OCI-LY7 (cell line): ENCODE measurements around the gene KLF3. TPM values are rescaled to one million over a fixed set of nuclear protein-coding genes. Genes with fewer than 3 reads are reported as not detected.

ENCODE experiments used
- BruUV-seq: library from RNA; stranded (reverse); fragments of 400-500 nt; replicated peaks from 2 replicates; lab custom pipeline; 2021; lab: Mats Ljungman, UMichigan
- CTCF ChIA-PET: fragments of 300-600 bp; sonication (Branson Sonifier 250); formaldehyde crosslinking; loops from one replicate; lab custom pipeline; 2022; ENCODE audit warnings: antibody characterized with exemption; ENCODE audit not compliant: unreplicated experiment; lab: Charles Lee
- POLR2A ChIA-PET: fragments of 300-600 bp; sonication (Branson Sonifier 250); formaldehyde crosslinking; loops from one replicate; lab custom pipeline; 2022; ENCODE audit warnings: antibody characterized with exemption; lab: Charles Lee
- DNase-seq: peaks from one replicate; pipeline ENCODE4 v3.0.0-alpha.2; 2015; ENCODE audit warnings: low spot score
- H2AFZ ChIP-seq: fragments of 200-600 bp; sonication (generic), shearing (Covaris generic); 2 replicates; pipeline ENCODE4 v1.6.1; 2014; ENCODE audit warnings: mild to moderate bottlenecking, antibody characterized with exemption, low read length, moderate library complexity
- H3K27ac ChIP-seq: fragments of 200-600 bp; sonication (generic); 2 replicates; pipeline ENCODE4 v1.5.1; 2014; ENCODE audit warnings: mixed run types, low read depth, mild to moderate bottlenecking, moderate library complexity, low read length, inconsistent platforms; ENCODE audit not compliant: poor library complexity, severe bottlenecking
- H3K36me3 ChIP-seq: fragments of 200-600 bp; sonication (generic); 2 replicates; pipeline ENCODE4 v1.6.1; 2014; ENCODE audit warnings: mild to moderate bottlenecking, antibody characterized with exemption, low read length, moderate library complexity, mixed read lengths; ENCODE audit not compliant: insufficient read depth
- H3K4me1 ChIP-seq: fragments of 200-600 bp; sonication (generic); 2 replicates; pipeline ENCODE4 v1.5.1; 2014; ENCODE audit warnings: mild to moderate bottlenecking, low read length; ENCODE audit not compliant: insufficient read depth, poor library complexity, severe bottlenecking
- H3K4me2 ChIP-seq: fragments of 200-600 bp; sonication (generic); 2 replicates; pipeline ENCODE4 v1.6.1; 2014; ENCODE audit warnings: mild to moderate bottlenecking, low read length
- H3K4me3 ChIP-seq: fragments of 200-600 bp; sonication (generic); 2 replicates; pipeline ENCODE4 v1.5.1; 2014; ENCODE audit warnings: mild to moderate bottlenecking, low read depth, low read length; ENCODE audit not compliant: poor library complexity, severe bottlenecking
- H3K79me2 ChIP-seq: fragments of 200-600 bp; sonication (generic); 2 replicates; pipeline ENCODE4 v1.6.1; 2016; ENCODE audit warnings: low read depth, mild to moderate bottlenecking, low read length, moderate library complexity, mixed read lengths; ENCODE audit not compliant: insufficient read depth
- H3K9me2 ChIP-seq: fragments of 200-600 bp; sonication (generic); 2 replicates; pipeline ENCODE4 v1.6.1; 2016; ENCODE audit warnings: mild to moderate bottlenecking, low read length, mixed read lengths; ENCODE audit not compliant: insufficient read depth
- H3K9me3 ChIP-seq: fragments of 200-600 bp; sonication (generic); 2 replicates; pipeline ENCODE4 v1.6.1; 2014; ENCODE audit warnings: mild to moderate bottlenecking, mixed run types, low read length, mixed read lengths
- H4K20me1 ChIP-seq: fragments of 200-600 bp; sonication (generic); 2 replicates; pipeline ENCODE4 v1.6.1; 2014; ENCODE audit warnings: mild to moderate bottlenecking, antibody characterized with exemption, low read length, moderate library complexity, mixed read lengths; ENCODE audit not compliant: insufficient read depth
- CTCF ChIP-seq: fragments of 200-600 bp; sonication (generic); conservative IDR thresholded peaks from 2 replicates; pipeline ENCODE4 v1.5.1; 2014; ENCODE audit warnings: mild to moderate bottlenecking, antibody characterized with exemption, low read length, moderate library complexity, mixed read lengths
- EZH2phosphoT487 ChIP-seq: fragments of 200-600 bp; sonication (generic); IDR thresholded peaks from 2 replicates; pipeline ENCODE4 v1.6.1; 2018; ENCODE audit warnings: low read depth, borderline replicate concordance, mild to moderate bottlenecking, mixed run types, antibody characterized with exemption, low read length, moderate library complexity, mixed read lengths
- intact Hi-C: fragments of 100-400 bp; cut with micrococcal nuclease; formaldehyde crosslinking; loops from one replicate; pipeline ENCODE4 v1.10.0; 2022; ENCODE audit not compliant: unreplicated experiment
- total RNA-seq, 2 experiments: library from RNA; depleted of rRNA in 1 of 2; stranded (reverse); fragments of >200 nt in 1 of 2; shearing (Covaris generic) in 1 of 2; gene quantifications; 2 replicates each; pipeline ENCODE4 v1.2.3, GENCODE V29; 2014 to 2022

KLF3 gene
- total RNA-seq, 2 experiments from 2014 or later: 0.09 to 0.23 TPM

- Histone ChIP-seq H3K9me3 (no peaks in the 10 kb centered on the region), H3K4me3 (no peak overlapping the region), H4K20me1 (no peaks in the 10 kb centered on the region), H3K4me1 (peaks cover 9% of the 10 kb centered on the region), H3K4me2 (no peak overlapping the region), H3K79me2 (no peaks in the 10 kb centered on the region), H3K27ac (no peak overlapping the region), H3K9me2 (no peaks in the 10 kb centered on the region), H2AFZ (no peak overlapping the region), H3K36me3 (no peaks in the 10 kb centered on the region)
- CTCF ChIA-PET: no interaction called here
- TF ChIP-seq EZH2phosphoT487 (no peak), CTCF (no peak)
- peak; percentile 16 for DNase-seq
- intact Hi-C loops: no loop called here
- BruUV-seq: no TSS peak
- POLR2A ChIA-PET: interaction anchor here (0.6 to 1.1 kb wide), 2 partner anchors 9 to 191 kb away, joined by 4 read pairs; no protein-coding TSS in a partner anchor
Observed at GRCh38 chr4:38667085-38667893, 3.3 kb downstream of the KLF3 start.

- DNase-seq: no peak
- Histone ChIP-seq H3K36me3 (no peaks in the 10 kb centered on the region), H2AFZ (no peak overlapping the region), H3K9me2 (no peaks in the 10 kb centered on the region), H4K20me1 (no peaks in the 10 kb centered on the region), H3K27ac (no peak overlapping the region), H3K79me2 (no peaks in the 10 kb centered on the region), H3K4me1 (peaks cover 4% of the 10 kb centered on the region), H3K4me2 (no peak overlapping the region), H3K9me3 (no peaks in the 10 kb centered on the region), H3K4me3 (no peak overlapping the region)
- intact Hi-C loops: no loop called here
- ChIA-PET CTCF (no interaction called here), POLR2A (interaction anchor here (0.5 to 0.6 kb wide), 2 partner anchors 24 to 625 kb away, joined by 4 to 7 read pairs; no protein-coding TSS in a partner anchor)
- no TSS peak for BruUV-seq
- TF ChIP-seq EZH2phosphoT487: no peak
Observed at GRCh38 chr4:38668203-38668971, 4.4 kb downstream of the KLF3 start.

GRCh38 chr4:38669208-38669607 is 5.2 kb downstream of the KLF3 start:
- no peaks in the 10 kb centered on the region for H3K9me3 ChIP-seq
- no peak overlapping the region for H3K27ac ChIP-seq
- no peak for DNase-seq
- no peak overlapping the region for H2AFZ ChIP-seq
- POLR2A ChIA-PET: interaction anchor here (0.7 kb wide), 1 partner anchor 583 kb away, joined by 3 read pairs; no protein-coding TSS in a partner anchor
- H3K4me1 ChIP-seq: peaks cover 4% of the 10 kb centered on the region
- no peaks in the 10 kb centered on the region for H3K36me3 ChIP-seq
- CTCF ChIA-PET: interaction anchor here (0.6 kb wide), 1 partner anchor 514 kb away, joined by 5 read pairs; no protein-coding TSS in a partner anchor
- no peaks in the 10 kb centered on the region for H3K9me2 ChIP-seq
- intact Hi-C loops: no loop called here
- TF ChIP-seq CTCF: no peak
- TF ChIP-seq EZH2phosphoT487: no peak
- no peak overlapping the region for H3K4me2 ChIP-seq
- H3K79me2 ChIP-seq: no peaks in the 10 kb centered on the region
- no TSS peak for BruUV-seq
- H4K20me1 ChIP-seq: no peaks in the 10 kb centered on the region
- no peak overlapping the region for H3K4me3 ChIP-seq
